DND-41 (cell line): ENCODE results near the gene IFNB1.

Experiments used
- EZH2 ChIP-seq: IDR thresholded peaks from 3 replicates; pipeline ENCODE4 v1.6.1; 2012; ENCODE audit warnings: borderline replicate concordance, low read depth, mild to moderate bottlenecking, moderate library complexity, low read length, inconsistent platforms; ENCODE audit not compliant: severe bottlenecking
- TF ChIP-seq, protein P1 (sequence below): IDR thresholded peaks from 2 replicates; pipeline ENCODE4 v1.5.1; 2012; ENCODE audit warnings: borderline replicate concordance, low read length, moderate library complexity, mild to moderate bottlenecking; ENCODE audit not compliant: poor library complexity, severe bottlenecking; ENCODE audit errors: extremely low read depth

DNA sequence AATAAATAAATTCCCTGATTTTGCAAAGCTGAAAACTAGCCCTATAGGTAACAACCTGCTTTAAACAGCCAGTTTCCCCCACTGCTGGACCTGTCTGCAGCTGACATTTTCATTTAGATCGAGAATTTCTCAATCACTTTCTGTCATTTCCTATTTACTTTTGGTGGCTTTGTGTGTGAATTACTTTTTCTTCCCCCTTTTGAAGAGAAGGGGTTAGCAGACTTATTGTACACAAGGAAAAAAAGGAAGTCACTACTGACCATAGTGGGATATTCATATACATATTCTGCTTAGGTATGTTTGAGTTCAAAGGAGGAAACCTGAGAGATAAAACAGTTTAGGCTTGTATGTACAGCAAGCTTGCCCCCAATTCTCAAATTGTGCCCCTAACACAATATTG is 27.0 kb upstream of the IFNB1 start:
- TF ChIP-seq, protein P1, sequence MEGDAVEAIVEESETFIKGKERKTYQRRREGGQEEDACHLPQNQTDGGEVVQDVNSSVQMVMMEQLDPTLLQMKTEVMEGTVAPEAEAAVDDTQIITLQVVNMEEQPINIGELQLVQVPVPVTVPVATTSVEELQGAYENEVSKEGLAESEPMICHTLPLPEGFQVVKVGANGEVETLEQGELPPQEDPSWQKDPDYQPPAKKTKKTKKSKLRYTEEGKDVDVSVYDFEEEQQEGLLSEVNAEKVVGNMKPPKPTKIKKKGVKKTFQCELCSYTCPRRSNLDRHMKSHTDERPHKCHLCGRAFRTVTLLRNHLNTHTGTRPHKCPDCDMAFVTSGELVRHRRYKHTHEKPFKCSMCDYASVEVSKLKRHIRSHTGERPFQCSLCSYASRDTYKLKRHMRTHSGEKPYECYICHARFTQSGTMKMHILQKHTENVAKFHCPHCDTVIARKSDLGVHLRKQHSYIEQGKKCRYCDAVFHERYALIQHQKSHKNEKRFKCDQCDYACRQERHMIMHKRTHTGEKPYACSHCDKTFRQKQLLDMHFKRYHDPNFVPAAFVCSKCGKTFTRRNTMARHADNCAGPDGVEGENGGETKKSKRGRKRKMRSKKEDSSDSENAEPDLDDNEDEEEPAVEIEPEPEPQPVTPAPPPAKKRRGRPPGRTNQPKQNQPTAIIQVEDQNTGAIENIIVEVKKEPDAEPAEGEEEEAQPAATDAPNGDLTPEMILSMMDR: no peak
- TF ChIP-seq EZH2: no peak
